Effector CD8-positive, alpha-beta T cell (primary cell): ENCODE measurements around the gene ANKRD11.

Experiments
- DNase-seq: peaks from one replicate; lab custom pipeline; 2025; lab: John Stamatoyannopoulos, UW
- total RNA-seq, 4 experiments: gene quantifications; one replicate each; lab custom pipeline; 2026; lab: John Stamatoyannopoulos, UW

The ANKRD11 gene
- total RNA-seq = 273 to 388 (median 322) reads per million in 4 experiments

GRCh38 chr16:89490439-89491237 is at the start of gene ANKRD11:
ANKRD11 (minus strand) TSS chr16:89490561; CDS start chr16:89317019, 173,542 bp downstream.
- DNase-seq = peak; percentile 96

DNA sequence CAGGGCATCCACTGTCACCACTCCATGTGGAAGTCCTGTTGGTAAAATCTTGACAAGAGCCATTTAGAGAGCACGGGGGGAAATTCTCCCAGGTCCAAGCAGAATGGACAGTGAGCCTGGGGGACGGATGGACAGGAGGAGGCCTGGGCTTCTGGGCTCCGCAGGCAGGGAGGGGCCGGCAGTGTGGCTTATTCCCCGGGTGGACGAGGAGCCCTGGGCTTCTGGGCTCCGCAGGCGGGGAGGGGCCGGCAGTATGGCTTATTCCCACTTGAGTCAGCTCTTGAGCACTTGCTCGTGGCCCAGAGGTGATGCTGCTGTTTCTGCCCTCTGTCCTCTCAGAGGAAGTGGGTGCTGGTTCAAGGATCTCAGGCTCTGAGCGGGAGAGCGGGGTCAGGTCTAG is 47.9 kb upstream of the ANKRD11 start:
- no peak for DNase-seq

GRCh38 chr16:89537549-89537925 is 47.2 kb upstream of the ANKRD11 start:
- no peak for DNase-seq

DNA sequence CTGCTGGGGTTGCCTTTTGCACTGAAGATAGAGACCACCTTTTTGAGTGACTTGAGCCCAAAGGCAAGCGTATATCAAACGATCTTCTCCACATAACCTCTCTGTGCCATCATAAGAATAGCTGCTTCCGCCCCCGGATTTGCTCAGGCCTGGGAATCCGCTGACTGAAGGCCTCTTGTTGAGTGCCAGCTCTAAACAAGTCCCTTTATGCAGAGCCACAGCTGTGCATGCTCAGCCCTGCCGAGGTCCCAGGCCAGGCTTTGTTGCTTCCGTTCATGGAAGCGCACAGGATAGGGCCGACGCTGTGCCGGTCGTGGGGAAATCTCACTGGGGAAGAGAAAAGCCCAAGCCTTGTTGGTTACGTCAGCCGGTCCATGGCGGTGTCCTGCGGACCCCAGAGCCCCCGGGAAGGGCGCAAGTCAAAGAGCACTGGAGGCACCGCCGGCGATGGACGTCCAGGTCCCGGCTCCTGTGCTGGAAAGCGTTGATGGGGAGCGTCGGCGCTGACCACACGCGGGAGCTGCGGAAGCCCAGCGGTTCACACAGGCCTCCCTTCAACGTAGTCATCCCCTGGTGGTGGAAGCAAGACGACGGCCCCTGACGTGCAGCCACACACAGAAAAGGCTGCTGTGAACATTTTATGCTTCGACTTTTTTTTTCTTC is 46.7 kb upstream of the ANKRD11 start:
- no peak for DNase-seq

GRCh38 chr16:89536371-89536770 is 46.0 kb upstream of the ANKRD11 start:
- DNase-seq = no peak

DNA sequence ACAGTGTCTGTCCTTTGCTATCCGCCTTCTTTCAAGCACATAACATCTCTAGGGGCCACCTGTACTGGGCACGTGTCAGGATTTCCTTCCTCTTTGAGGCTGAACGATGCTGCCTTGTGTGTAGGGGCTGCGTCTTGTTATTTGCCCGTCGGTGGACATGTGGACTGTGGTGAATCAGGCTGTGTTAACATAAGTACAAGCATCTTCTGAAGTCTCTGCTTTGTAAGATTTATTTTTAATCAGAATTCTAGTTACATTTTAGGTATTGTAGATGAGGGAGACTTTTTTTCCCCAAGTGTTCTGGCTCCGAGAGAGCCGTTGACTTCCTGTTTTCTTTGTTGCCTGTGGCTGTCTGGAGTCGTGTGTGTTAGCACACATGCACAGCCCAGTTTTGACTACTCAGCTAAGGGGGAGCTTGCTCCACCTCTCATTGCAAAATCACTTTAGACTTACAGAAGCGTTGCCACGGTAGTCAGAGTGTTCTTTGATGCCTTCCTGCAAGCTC is 43.9 kb upstream of the ANKRD11 start:
- peak; percentile 12 for DNase-seq

DNA sequence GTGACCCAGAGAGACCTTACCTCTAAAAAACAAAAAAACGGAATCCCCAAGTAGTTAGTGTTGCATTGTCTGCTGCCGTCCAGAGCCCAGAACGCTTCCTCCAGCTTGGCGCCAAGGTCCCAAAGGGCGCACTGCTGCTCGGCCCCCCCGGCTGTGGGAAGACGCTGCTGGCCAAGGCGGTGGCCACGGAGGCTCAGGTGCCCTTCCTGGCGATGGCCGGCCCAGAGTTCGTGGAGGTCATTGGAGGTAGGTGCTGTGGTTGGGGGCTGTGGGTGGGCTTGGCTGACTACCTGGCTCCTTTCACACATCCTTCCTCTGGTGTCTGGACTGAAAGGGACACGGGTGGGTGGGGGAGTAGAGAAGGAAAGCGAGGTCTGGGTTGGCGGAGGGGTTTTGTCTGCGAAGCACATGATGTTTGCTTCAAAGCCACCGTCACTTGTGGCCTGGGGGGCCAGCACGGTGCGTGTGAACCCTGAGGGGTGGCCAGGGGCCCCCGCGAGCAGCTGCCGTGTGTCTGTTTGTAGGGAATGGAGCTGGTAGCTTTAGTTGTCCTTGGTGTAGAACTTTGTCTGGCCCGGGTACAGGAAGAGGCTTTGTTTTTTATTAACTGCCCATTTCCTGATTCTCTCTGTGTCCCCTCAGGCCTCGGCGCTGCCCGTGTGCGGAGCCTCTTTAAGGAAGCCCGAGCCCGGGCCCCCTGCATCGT is 41.6 kb upstream of the ANKRD11 start:
- DNase-seq = no peak

DNA sequence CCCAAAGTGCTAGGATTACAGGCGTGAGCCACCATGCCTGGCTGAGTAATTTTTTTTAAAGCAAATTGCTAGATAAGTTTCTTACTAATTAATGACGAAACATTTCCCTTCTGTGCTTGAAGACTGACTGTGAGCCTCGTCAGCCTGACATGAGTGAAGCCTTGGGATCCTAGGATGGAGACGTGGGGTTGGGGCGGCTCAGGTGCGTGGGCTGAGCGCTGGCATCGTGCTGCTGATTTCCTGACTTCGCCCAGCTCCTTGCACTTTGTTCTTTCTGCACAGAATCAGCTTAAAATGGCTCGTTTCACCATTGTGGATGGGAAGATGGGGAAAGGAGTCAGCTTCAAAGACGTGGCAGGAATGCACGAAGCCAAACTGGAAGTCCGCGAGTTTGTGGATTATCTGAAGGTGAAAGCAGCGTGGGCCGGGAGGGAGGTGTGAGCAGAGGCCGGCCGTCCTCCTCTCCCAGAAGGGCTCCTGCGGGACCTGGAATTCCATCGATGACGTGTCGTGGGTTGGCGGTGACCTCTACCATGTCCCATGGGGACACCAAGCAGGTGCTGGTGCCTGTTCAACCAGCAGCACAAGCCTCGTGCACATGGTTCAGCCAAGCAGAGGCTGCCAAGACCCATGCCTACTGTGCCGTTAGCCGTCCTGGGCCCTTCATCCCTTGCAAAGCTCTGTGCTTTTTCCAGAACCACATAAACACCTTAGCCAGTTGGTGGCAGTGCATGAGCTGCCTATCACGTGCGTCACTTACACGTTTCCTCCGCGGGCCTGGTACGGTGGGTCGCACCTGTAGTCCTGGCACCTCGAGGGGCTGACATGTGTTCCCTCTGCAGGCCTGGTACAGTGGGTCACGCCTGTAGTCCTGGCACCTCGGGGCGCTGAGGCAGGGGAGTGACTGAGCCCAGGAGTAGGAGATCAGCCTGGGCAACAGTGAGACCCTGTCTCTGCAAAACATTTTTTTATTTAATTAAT is 40.3 kb upstream of the ANKRD11 start:
- no peak for DNase-seq

- DNase-seq = no peak
Observed at GRCh38 chr16:89529097-89529496, 38.7 kb upstream of the ANKRD11 start.

DNA sequence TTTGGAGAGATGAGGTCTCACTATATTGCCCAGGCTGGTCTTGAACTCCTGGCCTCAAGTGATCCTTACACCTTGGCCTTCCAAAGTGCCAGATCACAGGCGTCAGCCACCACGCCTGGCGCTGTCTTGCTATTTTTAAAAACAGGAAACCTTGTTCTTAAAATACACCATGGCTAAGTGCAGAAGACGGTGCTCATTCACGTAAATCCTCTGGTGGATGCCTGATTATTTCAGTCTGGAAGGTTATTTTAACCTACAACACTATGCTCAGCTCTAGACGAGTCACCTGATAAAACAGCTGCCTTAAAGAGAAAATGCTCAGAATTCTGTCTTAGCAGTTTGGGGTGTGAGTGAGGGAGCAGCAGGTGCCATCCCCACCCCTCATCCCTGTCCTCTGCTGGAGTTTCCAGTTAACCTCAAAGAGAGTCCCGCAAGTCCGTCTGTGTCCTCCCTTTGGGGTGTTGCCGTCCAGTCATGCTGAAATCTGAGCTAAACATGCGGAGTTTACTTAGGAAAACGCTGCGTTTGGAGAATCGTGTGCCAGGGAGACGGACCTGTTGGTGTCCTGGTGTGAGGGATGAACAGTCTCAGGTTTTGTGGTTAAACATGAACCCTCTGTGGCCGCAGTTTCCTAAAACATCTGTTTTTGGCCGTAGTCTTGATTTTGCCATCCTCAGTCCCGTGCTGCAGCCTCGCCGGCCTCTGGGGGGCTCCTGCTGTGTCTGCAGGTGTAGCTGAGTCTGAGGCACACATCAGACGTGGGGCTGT is 35.0 kb upstream of the ANKRD11 start:
- DNase-seq = no peak

DNA sequence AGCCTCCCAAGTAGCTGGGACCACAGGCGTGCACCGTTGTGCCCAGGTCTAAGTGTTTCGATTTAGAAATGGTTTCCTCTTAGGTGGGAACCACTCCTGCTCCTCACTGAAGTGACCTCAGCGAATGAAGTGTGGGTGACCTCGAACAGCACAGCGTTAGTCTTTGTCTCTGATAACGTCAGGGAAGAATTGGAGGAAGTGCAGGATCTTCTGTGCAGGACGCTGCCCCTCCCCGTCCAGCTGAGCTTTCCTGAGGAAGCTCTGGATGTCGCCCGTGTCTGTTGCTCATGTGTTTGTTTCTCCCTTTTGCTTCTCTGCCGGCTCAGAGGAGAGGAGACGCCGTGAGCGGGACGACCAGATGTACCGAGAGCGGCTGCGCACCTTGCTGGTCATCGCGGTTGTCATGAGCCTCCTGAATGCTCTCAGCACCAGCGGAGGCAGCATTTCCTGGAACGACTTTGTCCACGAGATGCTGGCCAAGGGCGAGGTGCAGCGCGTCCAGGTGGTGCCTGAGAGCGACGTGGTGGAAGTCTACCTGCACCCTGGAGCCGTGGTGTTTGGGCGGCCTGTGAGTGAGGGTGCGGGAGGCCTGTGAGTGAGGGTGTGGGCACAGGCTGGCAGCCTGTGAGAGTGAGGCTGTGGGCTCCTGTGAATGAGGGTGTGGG is 33.5 kb upstream of the ANKRD11 start:
- DNase-seq = no peak

DNA sequence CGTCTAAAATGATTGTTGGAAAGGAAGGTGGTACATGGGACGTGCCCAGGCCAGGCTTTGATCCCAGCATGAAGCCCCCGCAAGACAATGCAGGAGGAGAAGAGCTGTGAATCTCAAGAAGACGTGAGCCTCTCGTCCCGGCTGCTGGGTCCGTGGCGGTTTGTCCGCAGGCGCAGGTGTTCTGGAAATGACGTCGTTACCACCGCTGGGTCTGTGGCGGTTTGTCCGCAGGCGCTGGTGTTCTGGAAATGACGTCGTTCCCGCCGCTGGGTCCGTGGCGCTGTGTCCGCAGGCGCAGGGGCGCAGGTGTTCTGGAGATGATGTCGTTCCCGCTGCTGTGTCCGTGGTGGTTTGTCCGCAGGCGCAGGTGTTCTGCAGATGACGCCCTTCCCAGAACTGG is 31.9 kb upstream of the ANKRD11 start:
- no peak for DNase-seq

GRCh38 chr16:89519881-89520280 is 29.5 kb upstream of the ANKRD11 start:
- no peak for DNase-seq

- DNase-seq = no peak
Observed at GRCh38 chr16:89517128-89517527, 26.8 kb upstream of the ANKRD11 start.

DNA sequence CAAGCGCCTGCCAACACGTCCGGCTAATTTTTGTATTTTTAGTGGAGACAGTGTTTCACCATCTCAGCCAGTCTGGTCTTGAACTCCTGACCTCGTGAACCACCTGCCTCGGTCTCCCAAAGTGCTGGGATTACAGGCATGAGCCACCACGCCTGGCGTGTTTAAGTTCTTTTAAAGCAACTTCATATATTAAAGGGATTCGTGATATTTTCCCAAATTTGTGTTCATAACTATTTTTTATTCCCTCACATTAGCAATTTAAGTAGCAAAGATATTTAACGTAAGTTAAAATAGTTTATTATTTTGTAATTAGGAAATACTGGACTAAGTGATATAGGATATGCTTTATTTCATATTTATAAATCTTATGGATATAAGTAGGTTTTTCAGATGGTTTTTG is 22.1 kb upstream of the ANKRD11 start:
- DNase-seq = no peak

- no peak for DNase-seq
Observed at GRCh38 chr16:89511374-89511773, 21.0 kb upstream of the ANKRD11 start.

DNA sequence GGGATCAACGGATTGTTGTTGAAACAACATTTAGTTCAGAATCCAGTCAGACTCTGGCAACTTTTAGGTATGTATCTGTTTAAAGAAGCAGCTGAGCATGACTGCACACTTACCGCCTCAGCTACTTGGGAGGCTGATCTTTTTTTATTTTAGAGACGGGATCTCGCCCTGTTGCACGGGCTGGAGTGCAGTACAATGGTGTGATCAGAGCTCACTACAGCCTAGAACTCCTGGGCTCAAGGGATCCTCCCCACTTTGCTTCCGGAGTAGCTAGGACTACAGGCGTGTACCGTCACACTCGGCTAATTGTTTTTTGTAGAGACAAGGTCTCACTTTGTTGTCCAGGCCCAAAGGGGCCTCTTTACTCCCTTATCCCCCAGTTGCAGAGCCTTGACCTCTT is 20.2 kb upstream of the ANKRD11 start:
- no peak for DNase-seq

GRCh38 chr16:89507834-89508590 is 17.7 kb upstream of the ANKRD11 start, which contains the start of gene SPG7:
SPG7 (plus strand) TSS chr16:89508403; CDS start chr16:89508418, 15 bp downstream.
- peak; percentile 82 for DNase-seq

GRCh38 chr16:89507214-89507833 is 17.0 kb upstream of the ANKRD11 start:
- DNase-seq = no peak
